GM19463 (cell line): ENCODE data around the gene ACO1.
A peak's percentile ranks its signal among the peaks of the same experiment; 100 is the strongest.

Experiments
- ATAC-seq: cut with Tn5 transposase; IDR thresholded peaks from one replicate; pipeline ENCODE4 v1.9.1; 2021; ENCODE audit warnings: mild to moderate bottlenecking, moderate library complexity; ENCODE audit not compliant: unreplicated experiment

ACO1 gene

GRCh38 chr9:32486839-32487562 is 102.6 kb downstream of the ACO1 start:
- no peak for ATAC-seq

DNA sequence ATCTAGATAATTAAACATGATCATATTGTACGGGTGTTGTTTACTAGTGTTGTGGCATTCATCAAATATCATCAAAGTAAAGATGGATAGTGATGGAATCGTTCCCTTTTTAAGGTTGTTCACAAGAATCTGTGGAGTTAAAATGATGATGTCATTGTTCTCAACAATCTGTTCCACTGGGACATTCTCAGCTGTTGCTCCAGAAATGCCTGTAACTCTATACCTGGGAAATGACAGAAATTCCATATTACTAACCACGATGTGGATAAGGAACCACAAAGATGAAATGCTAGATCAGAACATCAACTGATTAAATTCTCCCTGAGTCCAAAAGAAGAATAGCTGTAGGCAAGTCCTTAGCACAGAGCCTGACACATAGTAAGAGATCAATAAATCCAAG is 103.5 kb downstream of the ACO1 start:
- no peak for ATAC-seq

GRCh38 chr9:32490601-32491000 is 106.2 kb downstream of the ACO1 start:
- no peak for ATAC-seq

DNA sequence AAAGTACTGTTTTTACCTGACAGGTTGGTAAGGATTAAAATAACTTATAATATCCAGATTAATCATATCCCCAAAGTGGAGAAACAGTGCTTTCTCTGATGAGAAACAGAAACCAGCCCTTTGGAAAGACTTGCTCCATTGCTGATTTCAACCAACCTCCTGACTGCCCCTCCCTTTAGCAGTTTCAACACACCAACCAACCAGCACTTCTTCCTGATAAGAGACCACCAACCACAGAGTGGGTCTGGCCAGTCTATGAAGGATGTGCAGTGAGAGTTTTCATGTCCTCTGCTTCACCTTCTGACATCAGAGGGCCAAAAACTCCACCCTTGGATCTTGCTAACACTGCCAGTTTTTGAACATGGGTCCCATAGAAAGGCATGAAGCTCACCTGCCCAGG is 113.5 kb downstream of the ACO1 start:
- ATAC-seq, result no peak

GRCh38 chr9:32500768-32501167 is 116.3 kb downstream of the ACO1 start:
- peak; percentile 51 for ATAC-seq

DNA sequence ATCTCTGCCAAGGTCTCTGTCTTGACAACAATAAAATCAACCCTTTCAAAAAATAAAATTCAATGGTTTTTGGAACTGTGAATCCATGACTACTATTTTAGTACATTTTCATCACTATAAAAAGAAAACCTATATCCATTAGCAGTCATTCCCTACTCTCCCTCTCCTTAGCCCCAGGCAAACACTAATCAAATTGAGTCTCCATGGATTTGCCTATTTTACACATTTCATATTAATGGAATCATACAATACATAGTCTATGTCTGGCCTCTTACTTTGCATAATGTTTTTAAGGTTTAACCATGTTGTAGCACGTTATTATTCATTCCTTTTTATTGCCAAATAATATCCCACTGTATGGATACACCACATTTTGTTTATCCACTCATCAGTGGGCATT is 117.4 kb downstream of the ACO1 start:
- ATAC-seq, result no peak

DNA sequence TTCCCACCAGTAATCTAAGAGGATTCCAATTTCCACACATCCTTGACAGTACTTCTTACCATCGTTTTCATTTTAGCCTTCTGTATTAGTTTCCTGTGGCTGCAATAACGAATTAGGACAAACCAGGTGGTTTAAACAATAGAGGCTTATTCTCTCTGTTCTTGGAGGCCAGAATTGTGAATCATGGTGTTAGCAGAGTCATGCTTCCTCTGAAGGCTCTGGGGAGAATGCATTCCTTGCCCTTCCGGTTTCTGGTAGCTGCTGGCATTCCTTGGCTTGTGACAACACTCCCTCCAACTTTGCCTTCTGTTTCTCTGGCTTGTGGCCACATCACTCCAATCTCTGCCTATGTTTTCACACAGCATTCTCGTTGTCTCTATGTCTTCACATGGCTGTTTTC is 118.0 kb downstream of the ACO1 start:
- no peak for ATAC-seq

DNA sequence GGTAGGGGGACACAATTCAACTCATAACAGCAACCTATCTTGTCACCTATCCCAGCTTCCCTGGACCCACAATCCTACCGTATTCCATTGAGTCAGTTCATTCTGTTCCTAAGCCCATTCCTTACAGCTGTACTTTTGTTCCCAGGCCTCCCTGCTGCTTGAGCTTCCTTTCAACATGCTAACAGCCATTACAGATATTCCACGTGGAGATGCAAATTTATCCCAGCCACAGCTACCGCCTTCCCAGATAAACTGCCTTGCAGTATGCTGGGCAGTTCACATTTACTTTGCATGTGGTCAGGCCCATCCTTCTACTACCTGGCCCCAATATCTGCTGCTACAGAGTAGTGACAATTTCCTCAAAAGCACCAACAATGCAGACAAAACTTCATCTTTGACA is 118.6 kb downstream of the ACO1 start:
- ATAC-seq, result no peak
